Endothelial cell of umbilical vein (primary cell): ENCODE results near the gene DENND4A. TPM values are rescaled to one million over a fixed set of nuclear protein-coding genes. Genes with fewer than 3 reads are reported as not detected.
"Not testable (repeated sequence)": the region's sequence is repeated elsewhere in the genome, so short reads cannot be mapped to it uniquely, and the experiment has no call there.

ENCODE experiments used
- BruUV-seq: library from RNA; stranded (reverse); fragments of 400-500 nt; replicated peaks from 2 replicates; lab custom pipeline; 2021; lab: Mats Ljungman, UMichigan
- CTCF ChIA-PET: fragments of 300-600, 350-600 bp; sonication (Branson Sonifier 250); formaldehyde crosslinking; loops from one replicate; lab custom pipeline; 2021; ENCODE audit warnings: antibody characterized with exemption, inconsistent platforms; lab: Charles Lee
- POLR2A ChIA-PET: fragments of 300-600, 350-600 bp; sonication (Branson Sonifier 250); formaldehyde crosslinking; loops from one replicate; lab custom pipeline; 2021; ENCODE audit warnings: antibody characterized with exemption, inconsistent platforms; lab: Charles Lee
- DNase-seq: peaks from one replicate; pipeline ENCODE4 v3.0.0-alpha.2; 2011; ENCODE audit warnings: low read depth, low spot score
- FAIRE-seq: peaks from 2 replicates; lab custom pipeline; 2011; peaks lifted over from hg19 to GRCh38; lab: Jason Lieb, UNC
- H2AFZ ChIP-seq: 2 replicates; pipeline ENCODE4 v1.6.0; 2012; ENCODE audit warnings: low read depth, low read length, control low read depth, inconsistent platforms
- H3K27ac ChIP-seq: 2 replicates; pipeline ENCODE4 v1.5.1; 2011; ENCODE audit warnings: low read depth, mild to moderate bottlenecking, control low read depth, low read length, moderate library complexity; ENCODE audit not compliant: insufficient read depth
- H3K27me3 ChIP-seq, 2 experiments: 2 replicates each; pipeline versions ENCODE4 v1.6.0 to v1.6.1; 2011; ENCODE audit warnings: low read length in 2 of 2, mixed read lengths in 1 of 2; ENCODE audit not compliant: control insufficient read depth in 2 of 2, insufficient read depth in 2 of 2
- H3K36me3 ChIP-seq, 2 experiments: 2 replicates in 1 of 2; 3 replicates in 1 of 2; pipeline ENCODE4 v1.5.1; 2011; ENCODE audit warnings: low read length in 2 of 2, mild to moderate bottlenecking in 1 of 2, moderate library complexity in 1 of 2; ENCODE audit not compliant: control insufficient read depth in 2 of 2, insufficient read depth in 2 of 2; ENCODE audit errors: extremely low read depth in 1 of 2
- H3K4me1 ChIP-seq: 3 replicates; pipeline ENCODE4 v1.5.1; 2011; ENCODE audit warnings: mild to moderate bottlenecking, low read length; ENCODE audit not compliant: control insufficient read depth, insufficient read depth; ENCODE audit errors: extremely low read depth
- H3K4me2 ChIP-seq: 2 replicates; pipeline ENCODE4 v1.6.1; 2011; ENCODE audit warnings: low read length, control low read depth, mixed read lengths; ENCODE audit not compliant: insufficient read depth
- H3K4me3 ChIP-seq, 3 experiments: fragments of 200-600 bp in 1 of 3; sonication (generic), shearing (Covaris generic) in 1 of 3; replicated peaks in 1 of 3; 2 replicates each; pipeline ENCODE4 v1.5.1; 2011 to 2016; ENCODE audit warnings: control low read depth in 3 of 3, low read length in 3 of 3, mild to moderate bottlenecking in 2 of 3, inconsistent platforms in 1 of 3, low read depth in 1 of 3, moderate library complexity in 1 of 3; ENCODE audit not compliant: insufficient read depth in 1 of 3
- H3K79me2 ChIP-seq: 2 replicates; pipeline ENCODE4 v1.6.0; 2012; ENCODE audit warnings: low read length, inconsistent platforms; ENCODE audit not compliant: control insufficient read depth, insufficient read depth
- H3K9ac ChIP-seq: replicated peaks from 2 replicates; pipeline ENCODE3; 2011; ENCODE audit warnings: low read length, control low read depth; ENCODE audit not compliant: insufficient read depth; ENCODE audit errors: extremely low read depth
- H3K9me1 ChIP-seq: replicated peaks from 3 replicates; pipeline ENCODE4 v1.6.0; 2011; ENCODE audit warnings: mild to moderate bottlenecking, low read length; ENCODE audit not compliant: control insufficient read depth, insufficient read depth; ENCODE audit errors: extremely low read depth
- H3K9me3 ChIP-seq: replicated peaks from 2 replicates; pipeline ENCODE4 v1.5.1; 2012; ENCODE audit warnings: low read length, inconsistent platforms; ENCODE audit not compliant: control insufficient read depth, insufficient read depth
- H4K20me1 ChIP-seq: replicated peaks from 2 replicates; pipeline ENCODE3; 2011; ENCODE audit warnings: mild to moderate bottlenecking, low read length; ENCODE audit not compliant: control insufficient read depth, insufficient read depth; ENCODE audit errors: extremely low read depth
- CTCF ChIP-seq, 2 donors: IDR thresholded peaks; 1 replicate in 1 of 2; 2 replicates in 1 of 2; pipeline ENCODE4 v1.5.1; 2011; ENCODE audit warnings: low read length in 2 of 2, mild to moderate bottlenecking in 2 of 2, moderate library complexity in 2 of 2, control low read depth in 1 of 2, inconsistent platforms in 1 of 2, low read depth in 1 of 2; ENCODE audit not compliant: insufficient read depth in 1 of 2; ENCODE audit errors: extremely low read depth in 1 of 2
- EZH2 ChIP-seq: IDR thresholded peaks from 2 replicates; pipeline ENCODE4 v1.6.1; 2012; ENCODE audit warnings: borderline replicate concordance, low read depth, mild to moderate bottlenecking, moderate library complexity, low read length, inconsistent platforms; ENCODE audit not compliant: severe bottlenecking
- FOS ChIP-seq: IDR thresholded peaks from 2 replicates; pipeline ENCODE4 v1.6.1; 2011; ENCODE audit warnings: mild to moderate bottlenecking, low read length, moderate library complexity, borderline replicate concordance; ENCODE audit not compliant: insufficient read depth
- GATA2 ChIP-seq: IDR thresholded peaks from 2 replicates; pipeline ENCODE4 v1.7.0; 2011; ENCODE audit warnings: low read depth, mild to moderate bottlenecking, moderate library complexity, mixed read lengths, low read length; ENCODE audit not compliant: insufficient read length, insufficient read depth
- JUN ChIP-seq: IDR thresholded peaks from 2 replicates; pipeline ENCODE4 v1.6.1; 2011; ENCODE audit warnings: borderline replicate concordance, low read depth; ENCODE audit not compliant: insufficient read length, insufficient read depth
- MAX ChIP-seq: IDR thresholded peaks from 2 replicates; pipeline ENCODE4 v1.6.1; 2011; ENCODE audit not compliant: insufficient read depth, insufficient read length
- MYC ChIP-seq: IDR thresholded peaks from one replicate; pipeline ENCODE4 v1.6.1; 2011; ENCODE audit warnings: mild to moderate bottlenecking, low read depth, low read length
- POLR2A ChIP-seq: IDR thresholded peaks from 2 replicates; pipeline ENCODE4 v1.6.1; 2012; ENCODE audit warnings: low read depth, mild to moderate bottlenecking, control low read depth, low read length
- POLR2AphosphoS5 ChIP-seq: IDR thresholded peaks from 2 replicates; pipeline ENCODE4 v1.6.1; 2012; ENCODE audit warnings: low read depth, mild to moderate bottlenecking, control low read depth, low read length, moderate library complexity; ENCODE audit not compliant: insufficient read depth
- dilution Hi-C: fragments of 300-500 bp; cut with MboI; formaldehyde crosslinking; loops from one replicate; pipeline ENCODE4 v1.15.0; 2019; ENCODE audit warnings: low sequenced_read_pairs; ENCODE audit not compliant: extremely low pct_ligation_motif_present
- intact Hi-C: fragments of 100-400 bp; cut with micrococcal nuclease; formaldehyde crosslinking; loops from one replicate; pipeline ENCODE4 v1.10.0; 2022
- polyA plus RNA-seq, 4 experiments: library from polyadenylated mRNA; depleted of rRNA in 3 of 4; stranded (reverse) in 3 of 4; unstranded in 1 of 4; fragments of >200 nt; gene quantifications; 2 replicates each; pipeline versions ENCODE4 v1.2.1 to v1.2.3, GENCODE V29; 2011 to 2012; ENCODE audit warnings: missing spikeins in 1 of 4
- total RNA-seq: library from RNA; stranded (reverse); gene quantifications from 2 replicates; pipeline ENCODE4 v1.2.3, GENCODE V29; 2021

Gene DENND4A
- total and polyA plus RNA-seq, 2 donors (not counting 3 experiments of a cell fraction or from before 2014, with no cell fraction given) = 5.7 to 22.2 TPM

- intact Hi-C loops, BruUV-seq, POLR2A ChIA-PET: not testable (repeated sequence)
Measured at GRCh38 chr15:65814271-65814670, 22.2 kb upstream of the DENND4A start.

GRCh38 chr15:65812916-65813315, 20.8 kb upstream of the DENND4A start:
- H3K27ac ChIP-seq = no peak overlapping the region
- no peaks in the 10 kb centered on the region for H4K20me1 ChIP-seq
- H3K9ac ChIP-seq = no peak overlapping the region
- no peak overlapping the region for H2AFZ ChIP-seq
- H3K9me3 ChIP-seq = no peaks in the 10 kb centered on the region
- FAIRE-seq (no peak), DNase-seq (no peak)
- no peaks in the 10 kb centered on the region for H3K79me2 ChIP-seq
- no peak overlapping the region for H3K4me3 ChIP-seq
- BruUV-seq = no TSS peak
- no peak overlapping the region for H3K4me2 ChIP-seq
- intact Hi-C loops (no loop called here), dilution Hi-C loops (no loop called here)
- no peaks in the 10 kb centered on the region for H3K36me3 ChIP-seq
- no peaks in the 10 kb centered on the region for H3K9me1 ChIP-seq
- H3K27me3 ChIP-seq = no peaks in the 10 kb centered on the region
- ChIA-PET CTCF (interaction anchor here (0.7 to 1.2 kb wide), 4 partner anchors 13 to 56 kb away, joined by 3 to 4 read pairs (median 3); partner anchors contain the start of gene RAB11A), POLR2A (no interaction called here)
- no peaks in the 10 kb centered on the region for H3K4me1 ChIP-seq
- no peak for TF ChIP-seq GATA2
- TF ChIP-seq MYC = no peak
- TF ChIP-seq POLR2A = no peak
- no peak for TF ChIP-seq MAX
- no peak for TF ChIP-seq CTCF (IDR thresholded peaks at IDR 0.05; ENCODE audit: extremely low read depth in 1 of 2, insufficient read depth in 1 of 2, low read depth in 1 of 2, low read length in 2 of 2)
- no peak for TF ChIP-seq POLR2AphosphoS5
- TF ChIP-seq FOS = no peak
- no peak for TF ChIP-seq EZH2
- no peak for TF ChIP-seq JUN

More at GRCh38 chr15:65814271-65814670, 22.2 kb upstream of the DENND4A start:
- CTCF ChIA-PET = interaction anchor here (0.7 to 1.2 kb wide), 2 partner anchors 10 to 55 kb away, joined by 3 to 4 read pairs; partner anchors contain the start of gene RAB11A
- H4K20me1 ChIP-seq, H3K9me3 ChIP-seq, H3K36me3 ChIP-seq, H3K79me2 ChIP-seq, H3K9ac ChIP-seq, H3K9me1 ChIP-seq, H3K27me3 ChIP-seq, H3K4me3 ChIP-seq, H3K27ac ChIP-seq, FAIRE-seq, H3K4me1 ChIP-seq, DNase-seq, dilution Hi-C loops, H3K4me2 ChIP-seq, H2AFZ ChIP-seq: not testable (repeated sequence)
